ENCODE data around the gene PPP1R18.
"Not testable (repeated sequence)": the region's sequence is repeated elsewhere in the genome, so short reads cannot be mapped to it uniquely, and the experiment has no call there.

PPP1R18 gene

DNA sequence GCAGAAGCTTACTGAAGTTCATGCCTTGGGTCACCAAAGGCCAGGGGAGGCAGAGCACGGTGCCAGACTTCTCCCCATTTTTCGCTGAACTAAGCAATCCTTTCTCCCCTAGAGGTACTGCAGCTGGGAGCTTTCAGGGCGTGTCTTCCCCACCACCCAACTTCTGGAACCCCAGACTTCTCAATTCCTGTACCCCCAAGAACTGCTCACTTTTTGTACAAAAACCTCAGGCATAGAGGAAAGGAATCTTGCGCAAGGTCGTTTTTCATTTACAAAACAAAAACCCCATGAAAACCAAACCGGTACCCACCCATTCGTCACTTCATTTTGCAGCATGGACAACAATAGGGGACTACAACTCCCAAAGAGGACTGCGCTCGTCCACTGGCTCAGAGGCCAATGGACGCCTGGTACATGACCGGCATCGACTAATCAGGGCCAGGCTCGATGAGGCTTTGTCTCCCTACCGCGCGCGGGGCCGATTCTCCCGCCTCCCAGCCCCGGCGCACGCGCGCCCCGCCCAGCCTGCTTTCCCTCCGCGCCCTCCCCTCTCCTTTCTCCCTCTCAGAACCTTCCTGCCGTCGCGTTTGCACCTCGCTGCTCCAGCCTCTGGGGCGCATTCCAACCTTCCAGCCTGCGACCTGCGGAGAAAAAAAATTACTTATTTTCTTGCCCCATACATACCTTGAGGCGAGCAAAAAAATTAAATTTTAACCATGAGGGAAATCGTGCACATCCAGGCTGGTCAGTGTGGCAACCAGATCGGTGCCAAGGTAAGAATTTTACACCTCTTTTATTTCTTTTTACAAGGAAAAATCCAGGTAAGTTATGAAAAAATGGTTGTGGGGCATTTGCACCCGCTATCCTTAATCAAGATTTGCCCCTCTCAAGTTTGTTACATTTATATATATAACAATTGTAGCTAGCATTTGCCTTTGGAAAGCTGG lies 33.6 kb upstream of the PPP1R18 start, which contains the start of gene TUBB:
Gene TUBB, plus strand, starts transcription at position 562 of the 947 bp plus-strand sequence. Its CDS starts 155 bp downstream, at position 717.
- peak; percentile 98 for DNase-seq

GRCh38 chr6:30719356-30719755 lies 32.9 kb upstream of the PPP1R18 start:
- DNase-seq = peak; percentile 63

DNA sequence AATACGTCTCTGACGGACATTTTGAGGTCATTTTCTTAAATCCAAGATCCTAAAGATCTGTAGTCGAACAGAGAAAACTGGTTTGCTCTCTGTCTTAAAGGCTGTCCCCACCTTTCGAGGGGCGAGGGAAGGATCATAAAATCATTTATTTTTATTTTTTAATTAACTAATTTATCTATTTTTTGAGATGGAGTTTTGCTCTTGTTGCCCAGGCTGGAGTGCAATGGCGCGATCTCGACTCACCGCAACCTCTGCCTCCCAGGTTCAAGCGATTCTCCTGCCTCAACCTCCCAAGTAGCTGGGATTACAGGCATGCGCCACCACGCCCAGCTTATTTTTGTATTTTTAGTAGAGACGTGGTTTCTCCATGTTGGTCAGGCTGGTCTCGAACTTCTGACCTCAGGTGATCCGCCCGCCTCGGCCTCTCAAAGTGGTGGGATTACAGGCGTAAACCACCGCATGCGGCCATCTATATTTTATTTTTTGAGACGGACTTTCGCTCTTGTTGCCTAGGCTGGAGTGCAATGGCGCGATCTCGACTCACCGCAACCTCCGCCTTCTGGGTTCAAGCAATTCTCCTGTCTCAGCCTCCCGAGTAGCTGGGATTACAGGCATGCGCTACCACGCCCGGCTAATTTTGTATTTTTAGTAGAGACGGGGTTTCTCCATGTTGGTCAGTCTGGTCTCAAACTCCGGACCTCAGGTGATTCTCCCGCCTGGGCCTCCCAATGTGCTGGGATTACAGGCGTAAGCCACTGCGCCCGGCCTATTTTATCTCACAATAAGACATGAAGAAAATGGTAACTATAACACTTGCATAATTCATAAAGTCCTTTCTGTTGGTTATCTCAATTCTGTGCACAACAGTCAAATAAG lies 31.6 kb upstream of the PPP1R18 start:
- DNase-seq = not testable (repeated sequence)

GRCh38 chr6:30717129-30717844 lies 30.8 kb upstream of the PPP1R18 start, which contains the start of gene MDC1:
MDC1 (minus strand) TSS chr6:30717281; CDS start chr6:30715175, 2,106 bp downstream.
- DNase-seq = peak; percentile 100

GRCh38 chr6:30716879-30717128 lies 30.4 kb upstream of the PPP1R18 start:
- DNase-seq = no peak

GRCh38 chr6:30714263-30714662 lies 27.8 kb upstream of the PPP1R18 start:
- DNase-seq = no peak

DNA sequence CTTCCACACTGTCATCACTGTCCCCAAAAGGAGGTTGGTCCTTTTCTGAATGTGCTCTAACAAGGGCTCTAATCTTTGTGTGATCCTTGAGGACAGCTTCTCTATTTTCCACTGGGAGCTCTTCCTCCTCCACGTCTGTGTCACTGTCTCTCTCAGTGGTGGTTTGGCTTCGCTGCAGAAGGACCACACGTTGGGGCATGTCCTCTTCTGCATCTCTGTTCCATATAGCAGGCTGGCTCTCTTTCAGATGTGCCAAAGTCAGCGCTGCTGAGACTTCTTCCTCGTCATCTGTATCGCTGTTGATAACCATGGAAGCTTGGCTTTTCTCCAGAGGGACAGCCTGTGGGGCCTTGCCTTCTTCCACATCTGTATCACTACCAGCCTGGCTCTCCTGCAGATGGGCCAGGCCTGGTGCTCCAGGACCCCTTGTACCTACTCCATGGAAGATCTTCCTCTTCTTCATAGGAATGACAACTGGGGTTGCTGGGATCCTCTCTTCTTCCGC lies 26.0 kb upstream of the PPP1R18 start:
- no peak for DNase-seq

GRCh38 chr6:30711758-30712380 lies 25.4 kb upstream of the PPP1R18 start:
- no peak for DNase-seq

GRCh38 chr6:30709101-30709868 lies 22.8 kb upstream of the PPP1R18 start:
- no peak for DNase-seq

DNA sequence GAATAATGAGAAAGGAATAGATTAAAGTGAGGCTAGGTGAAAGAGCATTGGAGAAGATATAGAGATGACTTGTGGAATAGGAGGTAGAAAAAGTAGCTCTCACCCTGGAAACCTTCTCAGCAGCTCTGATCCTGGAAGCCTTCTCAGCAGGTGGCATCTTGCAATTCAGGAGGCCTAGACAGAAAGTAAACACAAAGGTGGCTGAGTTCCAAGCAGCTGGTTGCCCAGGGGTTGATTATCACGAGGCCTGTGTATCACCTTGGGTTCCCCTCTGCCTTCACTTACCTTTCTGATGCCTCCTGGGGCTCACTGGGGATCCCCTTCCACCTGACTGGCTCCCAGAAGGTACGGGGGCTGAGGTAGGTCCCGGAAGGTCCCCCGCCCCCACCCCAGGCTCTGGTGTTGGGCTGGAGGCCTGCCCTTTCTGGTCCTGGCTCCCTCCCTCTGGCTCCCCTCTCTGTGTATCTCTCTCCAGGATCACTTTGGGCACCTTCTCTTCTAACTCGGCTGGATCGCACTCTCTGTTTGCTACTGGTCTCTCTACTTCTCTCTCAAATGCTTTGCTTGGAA lies 20.9 kb upstream of the PPP1R18 start:
- DNase-seq = peak; percentile 87

DNA sequence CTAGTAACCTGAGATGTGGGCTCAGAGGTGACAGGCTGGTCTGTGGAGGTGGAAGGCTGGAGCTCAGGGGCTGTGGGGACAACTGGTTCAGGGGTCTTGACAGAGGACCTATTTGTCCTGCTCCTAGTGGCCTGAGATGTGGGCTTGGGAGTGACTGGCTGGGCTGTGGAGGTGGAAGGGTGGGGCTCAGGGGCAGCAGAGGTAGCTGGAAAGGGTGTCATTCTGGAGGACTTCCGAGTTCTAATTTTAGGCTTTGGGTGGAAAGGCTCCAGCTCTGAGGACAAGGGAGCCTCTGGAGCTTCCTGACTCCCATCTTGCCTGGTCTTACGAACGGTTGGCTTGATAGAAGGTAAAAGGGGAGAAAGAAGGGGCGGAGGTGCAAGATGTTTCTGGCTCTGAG lies 19.2 kb upstream of the PPP1R18 start:
- no peak for DNase-seq

DNA sequence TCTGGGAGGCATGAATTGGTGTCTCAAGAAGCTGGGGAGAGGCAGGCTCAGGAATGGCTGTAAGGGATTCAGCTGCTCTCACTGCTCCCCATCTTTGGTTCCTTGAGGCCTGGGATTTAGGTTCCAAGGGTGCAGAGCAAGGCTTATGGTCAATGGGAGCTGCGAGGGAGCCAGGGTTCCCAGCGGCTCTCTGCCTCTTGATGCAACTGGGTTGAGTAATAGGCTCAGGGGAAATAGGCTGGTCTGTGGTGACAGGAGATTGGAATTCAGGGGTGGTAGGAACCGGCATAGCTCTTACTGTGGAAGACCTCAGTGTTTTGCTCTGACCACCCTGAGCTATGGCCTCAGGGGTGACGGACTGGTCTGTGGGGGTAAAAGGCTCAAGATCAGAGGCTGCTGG lies 17.4 kb upstream of the PPP1R18 start:
- no peak for DNase-seq

DNA sequence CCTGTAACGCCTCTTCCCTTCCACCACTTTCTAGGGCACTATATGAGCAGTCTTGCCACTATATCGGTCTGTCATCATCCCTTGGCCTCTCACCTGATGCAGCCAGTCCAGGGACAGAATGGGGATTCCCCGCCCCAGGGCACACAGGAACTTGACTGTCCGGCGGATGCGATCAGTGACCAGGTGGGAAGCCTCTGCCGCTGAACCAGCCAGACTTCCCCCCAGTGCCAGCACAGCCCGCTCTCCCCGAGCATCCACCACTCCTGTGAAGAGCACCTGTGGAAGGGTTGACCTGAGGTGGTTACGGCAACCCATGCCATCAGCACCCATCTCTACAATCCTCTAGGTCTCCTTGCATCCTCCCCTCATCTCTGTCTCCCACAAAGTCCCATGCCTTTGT lies 16.6 kb upstream of the PPP1R18 start:
- DNase-seq = no peak

GRCh38 chr6:30700340-30700739 lies 13.9 kb upstream of the PPP1R18 start:
- DNase-seq = no peak

DNA sequence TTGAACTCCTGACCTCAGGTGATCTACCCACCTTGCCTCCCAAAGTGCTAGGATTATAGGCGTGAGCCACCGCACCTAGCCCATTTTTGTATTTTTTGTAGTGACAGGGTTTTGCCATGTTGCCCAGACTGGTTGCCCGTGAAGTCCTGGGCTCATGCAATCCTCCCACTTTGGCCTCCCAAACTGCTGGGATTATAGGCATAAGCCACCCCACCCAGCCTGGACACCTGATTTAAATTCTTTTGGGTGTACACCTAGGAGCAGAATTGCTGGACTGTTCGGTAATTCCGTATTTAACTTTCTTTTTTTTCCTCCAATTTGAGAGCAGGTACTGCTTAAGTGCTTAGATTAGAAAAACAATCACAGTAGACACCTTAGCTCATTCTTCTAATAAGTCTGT lies 10.0 kb upstream of the PPP1R18 start:
- DNase-seq = no peak

- peak; percentile 50 for DNase-seq
Measured at GRCh38 chr6:30691208-30691847, 4.9 kb upstream of the PPP1R18 start.

GRCh38 chr6:30690403-30691207 lies 4.2 kb upstream of the PPP1R18 start, which contains the start of gene NRM:
NRM (minus strand) TSS chr6:30690984; CDS start chr6:30690974, 10 bp downstream.
- DNase-seq = peak; percentile 90

- no peak for DNase-seq
Measured at GRCh38 chr6:30689985-30690384, 3.5 kb upstream of the PPP1R18 start.

- no peak for DNase-seq
Measured at GRCh38 chr6:30689022-30689865, 2.8 kb upstream of the PPP1R18 start.
